ENCODE measurements around the gene SMARCD2.
"Not testable (repeated sequence)": the region's sequence is repeated elsewhere in the genome, so short reads cannot be mapped to it uniquely, and the experiment has no call there.

GRCh38 chr17:63878413-63878812 is 35.9 kb upstream of the SMARCD2 start:
- TF ChIP-seq CTCF, POLR2A (IDR thresholded peaks at IDR 0.05): not testable (repeated sequence)
